ENCODE results near the gene ID4. TPM values are rescaled to one million over a fixed set of nuclear protein-coding genes. Genes with fewer than 3 reads are reported as not detected.
A peak's percentile ranks its signal among the peaks of the same experiment; 100 is the strongest.
"Not testable (repeated sequence)": the region's sequence is repeated elsewhere in the genome, so short reads cannot be mapped to it uniquely, and the experiment has no call there.

Gene ID4
- total RNA-seq, 6 experiments from 2014 or later = 0.39 to 5.5 (median 1.3) TPM

DNA sequence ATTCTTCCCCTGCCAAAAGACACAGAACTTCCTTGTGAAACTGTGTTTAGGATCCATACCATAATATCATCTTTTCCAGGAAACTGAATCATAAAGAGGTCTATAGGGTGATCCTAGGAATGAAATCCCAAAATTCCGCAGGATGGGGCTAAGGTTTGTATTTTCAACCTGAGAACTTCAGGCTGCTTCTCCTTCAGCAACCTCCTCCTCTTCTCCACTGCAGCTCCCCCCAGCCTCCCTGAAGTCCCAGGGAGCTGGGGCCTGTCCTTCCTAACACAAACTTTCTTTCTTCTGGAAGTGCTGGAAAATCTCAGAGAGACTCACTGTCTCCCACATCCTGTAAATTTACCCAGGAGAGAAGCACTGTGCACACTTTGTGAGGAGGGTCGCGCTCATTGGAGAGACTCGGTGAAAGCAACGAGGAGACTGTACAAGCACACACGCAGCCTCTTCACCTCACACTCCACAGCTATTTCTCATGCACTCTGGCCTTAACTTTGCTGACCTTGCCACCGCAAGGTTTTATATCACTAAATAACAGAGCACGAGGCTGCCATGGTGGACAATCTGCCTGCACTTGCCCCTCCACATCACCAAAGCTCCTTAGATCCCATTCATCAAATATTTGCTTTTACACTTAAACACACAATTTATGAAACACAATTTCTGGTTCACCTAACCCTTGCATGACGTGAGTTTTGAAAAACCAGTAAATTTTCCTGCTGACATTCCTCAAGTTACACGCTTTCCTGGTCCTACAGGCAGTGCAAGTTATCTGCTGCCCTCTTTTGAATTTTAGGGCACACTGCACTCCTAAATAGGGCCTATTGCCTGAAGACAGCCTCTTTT lies 14.3 kb downstream of the ID4 start:
- H3K9me3 ChIP-seq = no peaks in the 10 kb centered on the region
- H3K27me3 ChIP-seq = no peaks in the 10 kb centered on the region
- ATAC-seq (peak; percentile 85 to 98 (median 92)), DNase-seq (no peak)
- no peak overlapping the region for H3K4me3 ChIP-seq
- H3K27ac ChIP-seq = no peak overlapping the region
- intact Hi-C loops (cut with DNase I) = no loop called here
- WGBS (ENCODE audit: insufficient coverage, low coverage, low lambda C conversion rate, missing lambda C conversion rate) = 28% methylated on average over 8 of the region's 10 CpGs
- H3K36me3 ChIP-seq = no peaks in the 10 kb centered on the region
- TF ChIP-seq CTCF (IDR thresholded peaks at IDR 0.05) (peak; percentile 72 to 76 (median 74)), POLR2A (IDR thresholded peaks at IDR 0.05) (no peak)
- H3K4me1 ChIP-seq = no peaks in the 10 kb centered on the region

GRCh38 chr6:19852090-19852457 lies 14.9 kb downstream of the ID4 start:
- Histone ChIP-seq H3K27ac (no peak overlapping the region), H3K4me1 (no peaks in the 10 kb centered on the region), H3K27me3 (no peaks in the 10 kb centered on the region), H3K36me3 (no peaks in the 10 kb centered on the region), H3K4me3 (no peak overlapping the region), H3K9me3 (no peaks in the 10 kb centered on the region)
- TF ChIP-seq CTCF (IDR thresholded peaks at IDR 0.05) = no peak
- DNase-seq (no peak), ATAC-seq (no peak)
- WGBS (ENCODE audit: insufficient coverage, low coverage, low lambda C conversion rate, missing lambda C conversion rate) = 73% methylated on average over 2 of the region's 2 CpGs
- intact Hi-C loops (cut with DNase I) = no loop called here

GRCh38 chr6:19852927-19853326 lies 15.8 kb downstream of the ID4 start:
- H3K27me3 ChIP-seq = no peaks in the 10 kb centered on the region
- no peak overlapping the region for H3K4me3 ChIP-seq
- TF ChIP-seq POLR2A (IDR thresholded peaks at IDR 0.05) (no peak), CTCF (IDR thresholded peaks at IDR 0.05) (no peak)
- no peaks in the 10 kb centered on the region for H3K4me1 ChIP-seq
- H3K27ac ChIP-seq = no peak overlapping the region
- ATAC-seq (no peak), DNase-seq (no peak)
- H3K36me3 ChIP-seq = no peaks in the 10 kb centered on the region
- no peaks in the 10 kb centered on the region for H3K9me3 ChIP-seq
- intact Hi-C loops (cut with DNase I) = no loop called here
- 33% methylated on average over 6 of the region's 6 CpGs for WGBS (ENCODE audit: insufficient coverage, low coverage, low lambda C conversion rate, missing lambda C conversion rate)

GRCh38 chr6:19854421-19855015 lies 17.3 kb downstream of the ID4 start:
- H3K27me3 ChIP-seq; H3K9me3 ChIP-seq; H3K4me3 ChIP-seq; DNase-seq; H3K36me3 ChIP-seq; H3K27ac ChIP-seq; H3K4me1 ChIP-seq; ATAC-seq; intact Hi-C loops (cut with DNase I): not testable (repeated sequence)
- no CpG with 5 or more reads among the region's 43 CpGs for WGBS (ENCODE audit: insufficient coverage, low coverage, low lambda C conversion rate, missing lambda C conversion rate)

GRCh38 chr6:19855536-19855935 lies 18.4 kb downstream of the ID4 start:
- no peak for ATAC-seq
- no peak overlapping the region for H3K4me3 ChIP-seq
- H3K9me3 ChIP-seq = no peaks in the 10 kb centered on the region
- no peak for DNase-seq
- H3K27me3 ChIP-seq = no peaks in the 10 kb centered on the region
- intact Hi-C loops (cut with DNase I) = no loop called here
- TF ChIP-seq CTCF (IDR thresholded peaks at IDR 0.05) (no peak), POLR2A (IDR thresholded peaks at IDR 0.05) (no peak)
- no peak overlapping the region for H3K27ac ChIP-seq
- 70% methylated on average over 7 of the region's 8 CpGs for WGBS (ENCODE audit: insufficient coverage, low coverage, low lambda C conversion rate, missing lambda C conversion rate)
- no peaks in the 10 kb centered on the region for H3K36me3 ChIP-seq
- no peaks in the 10 kb centered on the region for H3K4me1 ChIP-seq
